Measurements from ENCODE around the gene FRMD8. TPM values are rescaled to one million over a fixed set of nuclear protein-coding genes. Genes with fewer than 3 reads are reported as not detected.

The FRMD8 gene
- total RNA-seq, 4 donors from 2014 or later = 44.1 to 88.7 (median 81.0) TPM

- Histone ChIP-seq H3K36me3 (peaks cover 12 to 84% (median 26%) of the 10 kb centered on the region in 3 donors), H3K4me1 (peaks cover 12 to 99% (median 78%) of the 10 kb centered on the region in 3 donors), H3K27ac (peak overlapping the region; percentile 34 to 100 (median 82)), H3K27me3 (no peaks in the 10 kb centered on the region), H3K9me3 (no peaks in the 10 kb centered on the region), H3K4me3 (peak overlapping the region in 1 of 4 donors; percentile 36)
- no peak for DNase-seq
- intact Hi-C loops (cut with DNase I) = no loop called here
- TF ChIP-seq CTCF (IDR thresholded peaks at IDR 0.05) (peak in 1 of 6 experiments; percentile 1), POLR2A (IDR thresholded peaks at IDR 0.05) (peak in 1 of 4 donors; percentile 0)
- 61 to 71% methylated on average over 6 to 9 of the region's 9 CpGs for WGBS, 2 donors
These were observed 49.0 kb downstream of the FRMD8 start for GRCh38 chr11:65435411-65435931.

- TF ChIP-seq CTCF (IDR thresholded peaks at IDR 0.05) (no peak), POLR2A (IDR thresholded peaks at IDR 0.05) (no peak)
- intact Hi-C loops (cut with DNase I) = no loop called here
- Histone ChIP-seq H3K4me1 (peaks cover 12 to 99% (median 81%) of the 10 kb centered on the region in 3 donors), H3K4me3 (peak overlapping the region in 1 of 4 donors; percentile 36), H3K9me3 (no peaks in the 10 kb centered on the region), H3K27ac (peak overlapping the region; percentile 34 to 100 (median 82)), H3K36me3 (peaks cover 12 to 89% (median 26%) of the 10 kb centered on the region in 3 donors), H3K27me3 (no peaks in the 10 kb centered on the region)
- 62 to 88% methylated on average over 7 of the region's 8 CpGs for WGBS, 2 donors
- DNase-seq = no peak
These were observed 49.6 kb downstream of the FRMD8 start for GRCh38 chr11:65435981-65436411.

- H3K27ac ChIP-seq = peak overlapping the region; percentile 34 to 100 (median 82)
- H3K27me3 ChIP-seq = no peaks in the 10 kb centered on the region
- H3K36me3 ChIP-seq = peaks cover 12 to 93% (median 26%) of the 10 kb centered on the region in 3 donors
- H3K4me1 ChIP-seq = peaks cover 12 to 99% (median 81%) of the 10 kb centered on the region in 3 donors
- H3K9me3 ChIP-seq = no peaks in the 10 kb centered on the region
- intact Hi-C loops (cut with DNase I) = no loop called here
- WGBS, 2 donors = 57 to 71% methylated on average over 5 of the region's 5 CpGs
- peak in 1 of 4 donors; percentile 1 for TF ChIP-seq POLR2A (IDR thresholded peaks at IDR 0.05)
- no peak for TF ChIP-seq CTCF (IDR thresholded peaks at IDR 0.05)
- H3K4me3 ChIP-seq = peak overlapping the region in 1 of 4 donors; percentile 36
- no peak for DNase-seq
These were observed 50.1 kb downstream of the FRMD8 start for GRCh38 chr11:65436412-65437032.

- intact Hi-C loops (cut with DNase I) = no loop called here
- no peaks in the 10 kb centered on the region for H3K9me3 ChIP-seq
- TF ChIP-seq POLR2A (IDR thresholded peaks at IDR 0.05) (peak in 1 of 4 donors; percentile 7), CTCF (IDR thresholded peaks at IDR 0.05) (no peak)
- no peaks in the 10 kb centered on the region for H3K27me3 ChIP-seq
- peaks cover 12 to 95% (median 26%) of the 10 kb centered on the region in 3 donors for H3K36me3 ChIP-seq
- H3K4me3 ChIP-seq = peak overlapping the region in 1 of 4 donors; percentile 17
- peaks cover 18 to 99% (median 85%) of the 10 kb centered on the region in 3 donors for H3K4me1 ChIP-seq
- no peak for DNase-seq
- H3K27ac ChIP-seq = peak overlapping the region; percentile 37 to 100 (median 70)
- WGBS, 2 donors = 62 to 72% methylated on average over 14 of the region's 14 CpGs
These were observed 51.2 kb downstream of the FRMD8 start for GRCh38 chr11:65437436-65438227.
